ENCODE measurements around the gene MCTP1.

DNA sequence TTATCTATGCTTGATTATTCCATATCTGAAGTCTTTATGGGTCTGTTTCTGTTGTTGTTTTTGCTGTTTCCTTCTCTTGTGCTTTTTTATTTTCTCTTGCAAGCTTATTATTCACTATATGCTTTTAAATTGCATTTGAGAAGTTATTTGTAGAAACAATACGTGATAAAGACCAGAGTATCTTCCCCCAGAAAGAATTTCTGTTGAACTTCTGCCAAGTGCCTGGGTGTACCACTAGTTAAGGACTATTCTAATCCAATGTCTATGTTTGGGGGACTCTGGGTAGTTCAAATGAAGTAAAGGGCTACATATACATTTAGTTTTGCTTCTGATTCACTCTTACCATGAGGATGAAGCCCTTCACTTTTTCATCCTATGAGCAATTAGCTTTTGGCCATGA is 612.1 kb downstream of the MCTP1 start:
- TF ChIP-seq POLR2A (IDR thresholded peaks at IDR 0.05), result no peak
- TF ChIP-seq, protein P1, sequence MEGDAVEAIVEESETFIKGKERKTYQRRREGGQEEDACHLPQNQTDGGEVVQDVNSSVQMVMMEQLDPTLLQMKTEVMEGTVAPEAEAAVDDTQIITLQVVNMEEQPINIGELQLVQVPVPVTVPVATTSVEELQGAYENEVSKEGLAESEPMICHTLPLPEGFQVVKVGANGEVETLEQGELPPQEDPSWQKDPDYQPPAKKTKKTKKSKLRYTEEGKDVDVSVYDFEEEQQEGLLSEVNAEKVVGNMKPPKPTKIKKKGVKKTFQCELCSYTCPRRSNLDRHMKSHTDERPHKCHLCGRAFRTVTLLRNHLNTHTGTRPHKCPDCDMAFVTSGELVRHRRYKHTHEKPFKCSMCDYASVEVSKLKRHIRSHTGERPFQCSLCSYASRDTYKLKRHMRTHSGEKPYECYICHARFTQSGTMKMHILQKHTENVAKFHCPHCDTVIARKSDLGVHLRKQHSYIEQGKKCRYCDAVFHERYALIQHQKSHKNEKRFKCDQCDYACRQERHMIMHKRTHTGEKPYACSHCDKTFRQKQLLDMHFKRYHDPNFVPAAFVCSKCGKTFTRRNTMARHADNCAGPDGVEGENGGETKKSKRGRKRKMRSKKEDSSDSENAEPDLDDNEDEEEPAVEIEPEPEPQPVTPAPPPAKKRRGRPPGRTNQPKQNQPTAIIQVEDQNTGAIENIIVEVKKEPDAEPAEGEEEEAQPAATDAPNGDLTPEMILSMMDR (IDR thresholded peaks at IDR 0.05), result no peak
